ENCODE measurements around the gene LYPD6B. TPM values are rescaled to one million over a fixed set of nuclear protein-coding genes. Genes with fewer than 3 reads are reported as not detected.

The LYPD6B gene, protein sequence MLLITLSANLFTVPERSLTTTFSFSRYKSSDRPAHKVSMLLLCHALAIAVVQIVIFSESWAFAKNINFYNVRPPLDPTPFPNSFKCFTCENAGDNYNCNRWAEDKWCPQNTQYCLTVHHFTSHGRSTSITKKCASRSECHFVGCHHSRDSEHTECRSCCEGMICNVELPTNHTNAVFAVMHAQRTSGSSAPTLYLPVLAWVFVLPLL
- total RNA-seq: under 1 TPM in 2 of 4 donors, not detected in 2; 0.49 to 0.54 TPM

GRCh38 chr2:149038442-149039212 is at the start of gene LYPD6B:
Gene LYPD6B (plus strand): TSS chr2:149038699. CDS start chr2:149130949, 92,250 bp downstream.
- peak within 1 kb of the TSS in 1 of 2 donors; percentile 48 for H3K4me3 ChIP-seq
- TF ChIP-seq, protein P1, sequence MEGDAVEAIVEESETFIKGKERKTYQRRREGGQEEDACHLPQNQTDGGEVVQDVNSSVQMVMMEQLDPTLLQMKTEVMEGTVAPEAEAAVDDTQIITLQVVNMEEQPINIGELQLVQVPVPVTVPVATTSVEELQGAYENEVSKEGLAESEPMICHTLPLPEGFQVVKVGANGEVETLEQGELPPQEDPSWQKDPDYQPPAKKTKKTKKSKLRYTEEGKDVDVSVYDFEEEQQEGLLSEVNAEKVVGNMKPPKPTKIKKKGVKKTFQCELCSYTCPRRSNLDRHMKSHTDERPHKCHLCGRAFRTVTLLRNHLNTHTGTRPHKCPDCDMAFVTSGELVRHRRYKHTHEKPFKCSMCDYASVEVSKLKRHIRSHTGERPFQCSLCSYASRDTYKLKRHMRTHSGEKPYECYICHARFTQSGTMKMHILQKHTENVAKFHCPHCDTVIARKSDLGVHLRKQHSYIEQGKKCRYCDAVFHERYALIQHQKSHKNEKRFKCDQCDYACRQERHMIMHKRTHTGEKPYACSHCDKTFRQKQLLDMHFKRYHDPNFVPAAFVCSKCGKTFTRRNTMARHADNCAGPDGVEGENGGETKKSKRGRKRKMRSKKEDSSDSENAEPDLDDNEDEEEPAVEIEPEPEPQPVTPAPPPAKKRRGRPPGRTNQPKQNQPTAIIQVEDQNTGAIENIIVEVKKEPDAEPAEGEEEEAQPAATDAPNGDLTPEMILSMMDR (IDR thresholded peaks at IDR 0.05): no peak
- TF ChIP-seq POLR2A (IDR thresholded peaks at IDR 0.05) (no peak), EP300 (IDR thresholded peaks at IDR 0.05) (no peak), POLR2AphosphoS5 (IDR thresholded peaks at IDR 0.05) (no peak)
- no peak for ATAC-seq
- peaks cover 66% of the 10 kb centered on the region for H3K27me3 ChIP-seq
- 0% methylated on average over 2 of the region's 85 CpGs; no CpG with 5 or more reads in 1 of the 2 donors for WGBS, 2 donors (ENCODE audit: low coverage in 1 of 2)
- no peak within 1 kb of the TSS for H3K27ac ChIP-seq
- H3K9me3 ChIP-seq: no peaks in the 10 kb centered on the region
- H3K36me3 ChIP-seq: no peaks in the 10 kb centered on the region
- peaks cover 0 to 10% (median 0%) of the 10 kb centered on the region in 3 donors for H3K4me1 ChIP-seq

DNA sequence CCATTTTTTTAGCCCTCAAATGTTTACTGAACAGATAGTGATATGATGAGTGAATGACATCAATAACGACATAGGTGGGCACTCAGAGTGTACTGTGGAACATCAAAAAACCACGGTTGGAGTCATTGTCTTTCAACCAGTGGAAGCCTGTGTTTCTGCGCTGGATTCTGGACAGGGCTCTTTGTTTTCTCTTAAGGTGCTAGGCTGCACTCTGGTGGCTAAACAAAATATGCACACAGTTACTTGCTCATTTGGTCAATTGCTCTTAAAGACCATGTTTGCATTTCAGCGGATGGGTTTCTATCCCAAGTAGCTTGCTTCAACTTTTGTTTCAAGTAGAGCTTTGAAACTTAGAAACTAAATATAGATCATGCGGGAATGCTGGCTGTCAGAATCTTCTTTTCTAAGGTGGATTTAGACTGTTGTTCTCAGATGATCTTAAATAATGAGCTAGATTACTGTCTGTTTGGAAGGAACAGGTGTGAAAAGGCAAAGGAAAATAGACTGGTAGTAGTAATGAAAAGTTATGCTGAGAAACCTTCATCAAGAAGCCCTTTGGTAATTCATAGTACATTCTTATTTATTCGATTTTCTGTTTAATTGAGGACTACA is 48.5 kb upstream of the LYPD6B start:
- Histone ChIP-seq H3K36me3 (peaks cover 0 to 3% of the 10 kb centered on the region in 2 donors), H3K4me3 (no peak overlapping the region), H3K27ac (no peak overlapping the region), H3K27me3 (no peaks in the 10 kb centered on the region), H3K4me1 (no peaks in the 10 kb centered on the region), H3K9me3 (no peaks in the 10 kb centered on the region)
- ATAC-seq: peak; percentile 66
- WGBS, 2 donors (ENCODE audit: low coverage in 1 of 2): 20 to 26% methylated on average over 6 of the region's 6 CpGs
- no peak for TF ChIP-seq EP300 (IDR thresholded peaks at IDR 0.05)
- TF ChIP-seq, protein P1 (IDR thresholded peaks at IDR 0.05): peak; percentile 65 to 79 (median 72)

- H3K36me3 ChIP-seq: peaks cover 0 to 3% of the 10 kb centered on the region in 2 donors
- no peaks in the 10 kb centered on the region for H3K27me3 ChIP-seq
- no peaks in the 10 kb centered on the region for H3K9me3 ChIP-seq
- no peaks in the 10 kb centered on the region for H3K4me1 ChIP-seq
- WGBS, 2 donors (ENCODE audit: low coverage in 1 of 2): 0 to 42% methylated on average over 1 to 2 of the region's 6 CpGs
- TF ChIP-seq POLR2A (IDR thresholded peaks at IDR 0.05): no peak
- TF ChIP-seq EP300 (IDR thresholded peaks at IDR 0.05): no peak
- TF ChIP-seq POLR2AphosphoS5 (IDR thresholded peaks at IDR 0.05): no peak
- TF ChIP-seq, protein P1 (IDR thresholded peaks at IDR 0.05): no peak
- no peak overlapping the region for H3K27ac ChIP-seq
- ATAC-seq: no peak
- no peak overlapping the region for H3K4me3 ChIP-seq
Measured at GRCh38 chr2:148990968-148991367, 47.5 kb upstream of the LYPD6B start.

GRCh38 chr2:148992448-148992847 is 46.1 kb upstream of the LYPD6B start:
- Histone ChIP-seq H3K27me3 (no peaks in the 10 kb centered on the region), H3K4me1 (no peaks in the 10 kb centered on the region), H3K27ac (no peak overlapping the region), H3K9me3 (no peaks in the 10 kb centered on the region), H3K4me3 (no peak overlapping the region), H3K36me3 (peaks cover 0 to 3% of the 10 kb centered on the region in 2 donors)
- no peak for ATAC-seq
- TF ChIP-seq POLR2A (IDR thresholded peaks at IDR 0.05) (no peak), POLR2AphosphoS5 (IDR thresholded peaks at IDR 0.05) (no peak), EP300 (IDR thresholded peaks at IDR 0.05) (no peak)
- TF ChIP-seq, protein P1 (IDR thresholded peaks at IDR 0.05): no peak

All from gastroesophageal sphincter (tissue), 4 donors.